CD4-positive, alpha-beta T cell treated with Interleukin-4 for 1 hour (primary cell): Measurements from ENCODE around the gene SESN3.
"Not testable (repeated sequence)": the region's sequence is repeated elsewhere in the genome, so short reads cannot be mapped to it uniquely, and the experiment has no call there.

Source experiments
- DNase-seq, 2 donors: peaks; one replicate each; pipeline ENCODE4 v3.0.0-alpha.2; 2020 to 2022

Gene SESN3

GRCh38 chr11:95149651-95150364 lies 81.2 kb downstream of the SESN3 start:
- DNase-seq = no peak

GRCh38 chr11:95148938-95149337 lies 82.1 kb downstream of the SESN3 start:
- DNase-seq = no peak

GRCh38 chr11:95148406-95148805 lies 82.6 kb downstream of the SESN3 start:
- DNase-seq = no peak

GRCh38 chr11:95147364-95147905 lies 83.6 kb downstream of the SESN3 start:
- no peak for DNase-seq

GRCh38 chr11:95145430-95146060 lies 85.5 kb downstream of the SESN3 start:
- DNase-seq = no peak

GRCh38 chr11:95144313-95145235 lies 86.4 kb downstream of the SESN3 start:
- DNase-seq = no peak

- no peak for DNase-seq
These were observed 87.8 kb downstream of the SESN3 start for GRCh38 chr11:95143106-95143681.

GRCh38 chr11:95142431-95142830 lies 88.6 kb downstream of the SESN3 start:
- no peak for DNase-seq

GRCh38 chr11:95140397-95141033 lies 90.5 kb downstream of the SESN3 start:
- DNase-seq = no peak

- peak in 1 of 2 donors; percentile 19 for DNase-seq
These were observed 92.6 kb downstream of the SESN3 start for GRCh38 chr11:95138448-95138847.

GRCh38 chr11:95137299-95137698 lies 93.7 kb downstream of the SESN3 start:
- DNase-seq = no peak

- not testable (repeated sequence) for DNase-seq
These were observed 94.3 kb downstream of the SESN3 start for GRCh38 chr11:95136747-95137146.

GRCh38 chr11:95135880-95136279 lies 95.1 kb downstream of the SESN3 start:
- DNase-seq = no peak

GRCh38 chr11:95135155-95135554 lies 95.8 kb downstream of the SESN3 start:
- DNase-seq = no peak

- DNase-seq = no peak
These were observed 96.5 kb downstream of the SESN3 start for GRCh38 chr11:95134491-95134890.

GRCh38 chr11:95132956-95133355 lies 98.0 kb downstream of the SESN3 start:
- DNase-seq = no peak

- no peak for DNase-seq
These were observed 102.4 kb downstream of the SESN3 start for GRCh38 chr11:95128602-95129001.

- no peak for DNase-seq
These were observed 107.4 kb downstream of the SESN3 start for GRCh38 chr11:95123556-95123955.

GRCh38 chr11:95121698-95122097 lies 109.3 kb downstream of the SESN3 start:
- DNase-seq = no peak

GRCh38 chr11:95119361-95120060 lies 111.5 kb downstream of the SESN3 start:
- no peak for DNase-seq

GRCh38 chr11:95115597-95115996 lies 115.4 kb downstream of the SESN3 start:
- DNase-seq = no peak
